PC-3 (cell line): ENCODE data around the gene IL4I1. TPM values are rescaled to one million over a fixed set of nuclear protein-coding genes. Genes with fewer than 3 reads are reported as not detected.

Experiments
- ATAC-seq: fragments of 200-7000 bp; cut with Tn5 transposase; 2 replicates; pipeline ENCODE4 v1.9.1; 2020; ENCODE audit warnings: mild to moderate bottlenecking, moderate library complexity
- BruUV-seq: library from RNA; stranded (reverse); fragments of 400-500 nt; replicated peaks from 2 replicates; lab custom pipeline; 2021; lab: Mats Ljungman, UMichigan
- CTCF ChIA-PET: fragments of 300-600 bp; sonication (Branson Sonifier 250); formaldehyde crosslinking; loops from one replicate; lab custom pipeline; 2022; ENCODE audit warnings: antibody characterized with exemption; lab: Charles Lee
- POLR2A ChIA-PET: fragments of 300-600 bp; sonication (Branson Sonifier 250); formaldehyde crosslinking; loops from one replicate; lab custom pipeline; 2022; ENCODE audit warnings: antibody characterized with exemption; ENCODE audit not compliant: unreplicated experiment; lab: Charles Lee
- DNase-seq: peaks from one replicate; pipeline ENCODE4 v3.0.0-alpha.2; 2015
- H2AFZ ChIP-seq: fragments of 300-600 bp; sonication (generic); 2 replicates; pipeline ENCODE4 v1.6.0; 2016; ENCODE audit warnings: antibody characterized with exemption, low read length
- H3F3A ChIP-seq: fragments of 300-600 bp; sonication (generic); one replicate; pipeline ENCODE4 v1.6.0; 2017; ENCODE audit warnings: antibody characterized with exemption, low read length, control low read depth, mild to moderate bottlenecking; ENCODE audit not compliant: unreplicated experiment
- H3K27ac ChIP-seq: fragments of 300-600 bp; sonication (generic); 2 replicates; pipeline ENCODE4 v1.5.1; 2016; ENCODE audit warnings: mild to moderate bottlenecking, low read length
- H3K27me3 ChIP-seq: fragments of 300-600 bp; sonication (generic); 2 replicates; pipeline ENCODE4 v1.6.1; 2016; ENCODE audit warnings: low read length, mixed read lengths
- H3K36me3 ChIP-seq: fragments of 300-600 bp; sonication (generic); 2 replicates; pipeline ENCODE4 v1.6.1; 2016; ENCODE audit warnings: low read depth, mixed run types, low read length, mixed read lengths
- H3K4me1 ChIP-seq: fragments of 300-600 bp; sonication (generic); 2 replicates; pipeline ENCODE4 v1.5.1; 2016; ENCODE audit warnings: low read length; ENCODE audit not compliant: insufficient read depth
- H3K4me2 ChIP-seq: fragments of 300-600 bp; sonication (generic); 2 replicates; pipeline ENCODE4 v1.6.0; 2016; ENCODE audit warnings: low read length
- H3K4me3 ChIP-seq: fragments of 300-600 bp; sonication (generic); 2 replicates; pipeline ENCODE4 v1.5.1; 2016; ENCODE audit warnings: mild to moderate bottlenecking, low read length, mixed read lengths
- H3K79me2 ChIP-seq: fragments of 300-600 bp; sonication (generic); 2 replicates; pipeline ENCODE4 v1.6.1; 2017; ENCODE audit warnings: low read length, mixed read lengths
- H3K9ac ChIP-seq: fragments of 300-600 bp; sonication (generic); 2 replicates; pipeline ENCODE4 v1.6.0; 2016; ENCODE audit warnings: mild to moderate bottlenecking, low read length
- H3K9me2 ChIP-seq: fragments of 300-600 bp; sonication (generic); replicated peaks from 2 replicates; pipeline ENCODE4 v1.6.1; 2016; ENCODE audit warnings: mixed run types, low read length, mixed read lengths
- H3K9me3 ChIP-seq: fragments of 300-600 bp; sonication (generic); 2 replicates; pipeline ENCODE4 v1.6.1; 2016; ENCODE audit warnings: low read length, mixed read lengths
- H4K20me1 ChIP-seq: fragments of 300-600 bp; sonication (generic); 2 replicates; pipeline ENCODE4 v1.6.1; 2016; ENCODE audit warnings: low read length, mixed read lengths
- CTCF ChIP-seq: fragments of 300-600 bp; sonication (generic); conservative IDR thresholded peaks from 2 replicates; pipeline ENCODE4 v1.5.1; 2017; ENCODE audit warnings: antibody characterized with exemption, low read depth, mild to moderate bottlenecking, low read length
- EZH2 ChIP-seq: fragments of 300-600 bp; sonication (generic); IDR thresholded peaks from one replicate; pipeline ENCODE4 v1.6.1; 2017; ENCODE audit warnings: antibody characterized with exemption, mild to moderate bottlenecking, low read length; ENCODE audit not compliant: unreplicated experiment
- EZH2phosphoT487 ChIP-seq: fragments of 300-600 bp; sonication (generic); IDR thresholded peaks from 2 replicates; pipeline ENCODE4 v1.6.1; 2018; ENCODE audit warnings: mild to moderate bottlenecking, antibody characterized with exemption, low read length, borderline replicate concordance
- intact Hi-C: fragments of 100-400 bp; cut with micrococcal nuclease; formaldehyde crosslinking; loops from 2 replicates; pipeline ENCODE4 v1.9.0; 2023
- total RNA-seq: library from RNA; depleted of rRNA; stranded (reverse); fragments of >200 nt; gene quantifications from 2 replicates; pipeline ENCODE4 v1.2.3, GENCODE V29; 2014

The IL4I1 gene
- total RNA-seq, 1 experiment from 2014 or later = 2.2 TPM

GRCh38 chr19:49873129-49873521, 23.6 kb downstream of the IL4I1 start:
- Histone ChIP-seq H3K4me3 (no peak overlapping the region), H4K20me1 (no peaks in the 10 kb centered on the region), H3K27ac (no peak overlapping the region), H3K9me2 (no peaks in the 10 kb centered on the region), H3K4me1 (peaks cover 25% of the 10 kb centered on the region), H3K9me3 (no peaks in the 10 kb centered on the region), H2AFZ (no peak overlapping the region), H3K36me3 (0 out of 2 replicates have a peak, but pooled peaks cover 7% of the 10 kb centered on the region), H3F3A (no peaks in the 10 kb centered on the region), H3K4me2 (no peak overlapping the region), H3K9ac (no peak overlapping the region), H3K27me3 (no peaks in the 10 kb centered on the region), H3K79me2 (peaks cover 29% of the 10 kb centered on the region)
- intact Hi-C loops = no loop called here
- TF ChIP-seq EZH2 = no peak
- no peak for TF ChIP-seq EZH2phosphoT487
- no peak for TF ChIP-seq CTCF
- no TSS peak for BruUV-seq
- CTCF ChIA-PET = no interaction called here
- POLR2A ChIA-PET = no interaction called here
- ATAC-seq (no peak), DNase-seq (no peak)

- Histone ChIP-seq H2AFZ (no peak overlapping the region), H3K9me3 (no peaks in the 10 kb centered on the region), H3K4me2 (no peak overlapping the region), H3F3A (no peaks in the 10 kb centered on the region), H3K27ac (no peak overlapping the region), H3K4me1 (peaks cover 28% of the 10 kb centered on the region), H3K36me3 (0 out of 2 replicates have a peak, but pooled peaks cover 7% of the 10 kb centered on the region), H3K27me3 (no peaks in the 10 kb centered on the region), H3K9ac (no peak overlapping the region), H4K20me1 (no peaks in the 10 kb centered on the region), H3K9me2 (no peaks in the 10 kb centered on the region), H3K4me3 (no peak overlapping the region), H3K79me2 (peaks cover 29% of the 10 kb centered on the region)
- ChIA-PET POLR2A (no interaction called here), CTCF (no interaction called here)
- no peak for DNase-seq
- ATAC-seq = no peak
- TF ChIP-seq CTCF (no peak), EZH2phosphoT487 (no peak), EZH2 (no peak)
- intact Hi-C loops = no loop called here
- BruUV-seq = no TSS peak
Measured at GRCh38 chr19:49872245-49873128, 24.2 kb downstream of the IL4I1 start.
